ENCODE data around the gene RDH12.

DNA sequence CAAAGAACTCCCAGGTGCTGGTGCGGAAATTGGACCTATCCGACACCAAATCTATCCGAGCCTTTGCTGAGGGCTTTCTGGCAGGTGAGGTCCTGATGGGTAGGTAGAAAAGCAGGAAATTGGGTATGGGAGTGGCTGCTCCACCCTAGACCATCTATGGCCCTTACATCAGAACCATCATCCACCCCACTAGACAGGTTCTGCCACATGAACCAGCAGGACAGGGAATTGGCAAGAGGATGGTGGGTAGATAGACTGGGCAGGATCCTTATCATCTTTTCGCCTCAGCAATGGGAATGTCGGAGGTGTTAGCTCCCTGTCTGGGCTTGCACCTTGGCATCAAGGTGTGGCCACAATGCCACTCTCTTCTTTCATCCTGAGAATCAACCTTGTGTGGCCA is 23.5 kb downstream of the RDH12 start:
- TF ChIP-seq EZH2 (IDR thresholded peaks at IDR 0.05; ENCODE audit: insufficient read depth, poor library complexity, severe bottlenecking) (no peak), EZH2phosphoT487 (IDR thresholded peaks at IDR 0.05; ENCODE audit: insufficient read depth, low read depth) (no peak)
